ENCODE data around the gene DHH.

GRCh38 chr12:49060237-49061156, 34.1 kb downstream of the DHH start, which contains the start of gene KMT2D:
- peak; percentile 20 to 80 (median 50) for TF ChIP-seq CTCF (IDR thresholded peaks at IDR 0.05)
- TF ChIP-seq POLR2AphosphoS5 (IDR thresholded peaks at IDR 0.05) = peak; percentile 79 to 91

Measured in upper lobe of left lung (tissue), 4 donors.